Activated B cell treated with CpG ODN at 0.5 μM for 24 hours (primary cell): ENCODE data around the gene MORF4L2. TPM values are rescaled to one million over a fixed set of nuclear protein-coding genes. Genes with fewer than 3 reads are reported as not detected.

Experiments
- ATAC-seq: fragments of 200-7000 bp; cut with Tn5 transposase; one replicate; pipeline ENCODE4 v1.10.0; 2021; ENCODE audit warnings: low read depth, mild to moderate bottlenecking, moderate library complexity
- CTCF ChIA-PET: fragments of 350-600 bp; sonication (Branson Sonifier 250); formaldehyde crosslinking; loops from one replicate; lab custom pipeline; 2021; ENCODE audit warnings: antibody characterized with exemption; lab: Charles Lee
- POLR2A ChIA-PET: fragments of 350-600 bp; sonication (Branson Sonifier 250); formaldehyde crosslinking; loops from one replicate; lab custom pipeline; 2021; ENCODE audit warnings: antibody characterized with exemption; lab: Charles Lee
- DNase-seq: peaks from one replicate; pipeline ENCODE4 v3.0.0; 2022
- H3K27ac Mint-ChIP-seq: one replicate; pipeline ENCODE4 v1.8.0; 2020; ENCODE audit warnings: mixed read lengths
- H3K27me3 Mint-ChIP-seq: one replicate; pipeline ENCODE4 v1.8.0; 2021; ENCODE audit warnings: mixed read lengths
- H3K36me3 Mint-ChIP-seq: one replicate; pipeline ENCODE4 v1.8.0; 2021; ENCODE audit warnings: low read depth, mixed read lengths
- H3K4me1 Mint-ChIP-seq: one replicate; pipeline ENCODE4 v1.8.0; 2021; ENCODE audit warnings: mixed read lengths
- H3K4me3 Mint-ChIP-seq: one replicate; pipeline ENCODE4 v1.8.0; 2020; ENCODE audit warnings: mild to moderate bottlenecking, mixed read lengths
- H3K9me3 Mint-ChIP-seq: one replicate; pipeline ENCODE4 v1.8.0; 2020; ENCODE audit warnings: mixed read lengths
- intact Hi-C: fragments of 100-400 bp; cut with micrococcal nuclease; formaldehyde crosslinking; loops from one replicate; pipeline ENCODE4 v1.15.1; 2024
- total RNA-seq: library from RNA; stranded (reverse); gene quantifications from 2 replicates; pipeline ENCODE4 v1.2.3, GENCODE V29; 2022
- TF ChIP-seq, protein P1 (sequence below): fragments of 200-600 bp; IDR thresholded peaks from one replicate; pipeline ENCODE4 v1.8.0; 2022; ENCODE audit warnings: antibody characterized with exemption, mild to moderate bottlenecking

MORF4L2 gene
- total RNA-seq, 1 donor from 2014 or later = 111 TPM

DNA sequence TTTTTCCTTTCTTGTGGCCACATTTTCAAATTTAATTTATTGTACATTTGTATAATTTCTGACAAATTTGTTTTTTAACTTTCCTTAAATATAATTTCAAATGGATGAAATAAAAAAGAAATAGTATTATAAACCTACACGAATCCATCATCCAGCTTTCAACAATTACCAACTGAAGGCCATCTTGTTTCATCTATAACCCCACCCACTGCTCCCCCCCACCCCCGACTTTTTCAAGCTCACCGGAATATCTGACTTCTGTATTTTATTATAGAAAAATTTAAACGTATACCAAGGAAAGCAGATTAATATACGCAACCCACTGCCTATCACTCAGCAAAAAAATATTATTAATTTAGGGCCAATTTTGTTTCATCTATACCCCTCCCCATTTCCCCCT, 1.1 kb downstream of the MORF4L2 start:
- peaks cover 4% of the 10 kb centered on the region for H3K4me1 Mint-ChIP-seq
- ChIA-PET CTCF (interaction anchor here (1.8 kb wide), 1 partner anchor 152 kb away, joined by 5 read pairs; no protein-coding TSS in a partner anchor), POLR2A (interaction anchor here (0.5 to 2.7 kb wide), 2 partner anchors 146 to 174 kb away, joined by 4 to 10 read pairs; partner anchors contain the start of gene RAB9B)
- H3K27me3 Mint-ChIP-seq = no peaks in the 10 kb centered on the region
- ATAC-seq = no peak
- no peaks in the 10 kb centered on the region for H3K9me3 Mint-ChIP-seq
- intact Hi-C loops = loop anchor here (5.0 to 10.0 kb wide), 2 partner anchors 78 to 371 kb away; partner anchors contain the start of genes BEX2 and TCEAL3
- H3K4me3 Mint-ChIP-seq = peak overlapping the region; percentile 80
- H3K36me3 Mint-ChIP-seq = peaks cover 26% of the 10 kb centered on the region
- H3K27ac Mint-ChIP-seq = peak overlapping the region; percentile 63
- TF ChIP-seq, protein P1, sequence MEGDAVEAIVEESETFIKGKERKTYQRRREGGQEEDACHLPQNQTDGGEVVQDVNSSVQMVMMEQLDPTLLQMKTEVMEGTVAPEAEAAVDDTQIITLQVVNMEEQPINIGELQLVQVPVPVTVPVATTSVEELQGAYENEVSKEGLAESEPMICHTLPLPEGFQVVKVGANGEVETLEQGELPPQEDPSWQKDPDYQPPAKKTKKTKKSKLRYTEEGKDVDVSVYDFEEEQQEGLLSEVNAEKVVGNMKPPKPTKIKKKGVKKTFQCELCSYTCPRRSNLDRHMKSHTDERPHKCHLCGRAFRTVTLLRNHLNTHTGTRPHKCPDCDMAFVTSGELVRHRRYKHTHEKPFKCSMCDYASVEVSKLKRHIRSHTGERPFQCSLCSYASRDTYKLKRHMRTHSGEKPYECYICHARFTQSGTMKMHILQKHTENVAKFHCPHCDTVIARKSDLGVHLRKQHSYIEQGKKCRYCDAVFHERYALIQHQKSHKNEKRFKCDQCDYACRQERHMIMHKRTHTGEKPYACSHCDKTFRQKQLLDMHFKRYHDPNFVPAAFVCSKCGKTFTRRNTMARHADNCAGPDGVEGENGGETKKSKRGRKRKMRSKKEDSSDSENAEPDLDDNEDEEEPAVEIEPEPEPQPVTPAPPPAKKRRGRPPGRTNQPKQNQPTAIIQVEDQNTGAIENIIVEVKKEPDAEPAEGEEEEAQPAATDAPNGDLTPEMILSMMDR = no peak
- no peak for DNase-seq

DNA sequence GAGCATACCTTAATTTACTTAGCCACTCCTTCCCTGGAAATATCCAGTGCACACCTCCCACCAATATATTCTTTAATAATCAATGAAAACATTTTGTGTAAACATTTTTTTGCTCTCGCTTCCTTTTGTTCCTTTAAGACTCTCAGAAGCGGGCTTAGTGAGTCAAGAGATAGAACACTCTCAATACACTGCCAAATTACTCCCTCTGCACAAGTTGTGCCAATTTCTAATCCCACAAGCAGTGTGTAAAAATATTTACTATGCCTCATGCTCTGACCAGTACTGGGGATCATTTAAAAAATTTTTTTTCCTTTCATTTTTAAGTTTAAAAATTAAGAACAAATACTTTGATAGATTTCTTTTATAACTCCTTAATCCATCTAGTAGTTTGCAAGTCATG, 5.1 kb downstream of the MORF4L2 start:
- no peak for DNase-seq
- ATAC-seq = no peak
- peaks cover 4% of the 10 kb centered on the region for H3K4me1 Mint-ChIP-seq
- CTCF ChIA-PET = no interaction called here
- intact Hi-C loops = loop anchor here (10.0 kb wide), 1 partner anchor 367 kb away; the partner anchor contains the start of gene BEX2
- H3K27me3 Mint-ChIP-seq = no peaks in the 10 kb centered on the region
- H3K36me3 Mint-ChIP-seq = peaks cover 53% of the 10 kb centered on the region
- POLR2A ChIA-PET = no interaction called here
- H3K4me3 Mint-ChIP-seq = no peak overlapping the region
- TF ChIP-seq, protein P1 = no peak
- no peaks in the 10 kb centered on the region for H3K9me3 Mint-ChIP-seq
- no peak overlapping the region for H3K27ac Mint-ChIP-seq

DNA sequence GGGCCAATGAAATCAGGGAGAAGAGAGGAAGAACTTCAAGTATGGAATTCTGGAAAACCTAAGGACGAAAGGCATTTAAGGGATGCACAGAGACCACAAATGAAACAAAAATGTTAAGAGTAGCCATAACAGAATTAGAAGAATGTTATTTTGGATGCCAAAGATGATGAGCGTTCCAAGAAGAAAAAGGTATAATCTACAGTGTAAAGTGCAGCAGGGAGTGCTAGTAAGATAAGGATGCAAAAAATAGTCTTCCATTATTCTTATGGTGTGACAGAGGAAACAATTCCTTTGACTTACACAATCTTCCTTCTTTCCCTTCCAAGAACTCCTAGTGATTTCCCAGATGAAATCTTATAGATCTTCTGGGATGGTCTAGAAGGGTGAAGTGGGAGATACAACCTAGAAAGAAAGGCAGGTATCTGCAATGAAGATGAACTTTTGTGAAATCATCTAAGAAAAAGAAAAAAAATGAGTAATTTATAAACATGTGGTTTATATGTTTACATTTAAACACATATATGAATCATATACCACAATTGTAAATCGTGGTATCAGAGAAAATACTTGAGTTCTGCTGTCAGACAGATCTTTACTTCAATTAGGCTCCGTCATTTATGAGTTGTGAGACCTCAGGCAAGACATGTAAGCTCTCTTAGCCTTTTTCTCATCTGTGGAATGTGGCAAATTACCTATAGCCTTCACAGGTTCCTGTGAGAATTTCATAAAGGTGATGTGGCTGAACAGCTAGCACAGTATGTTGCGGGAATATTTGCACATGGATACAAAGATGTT, 8.1 kb downstream of the MORF4L2 start:
- POLR2A ChIA-PET = no interaction called here
- ATAC-seq = no peak
- no peaks in the 10 kb centered on the region for H3K4me1 Mint-ChIP-seq
- no peaks in the 10 kb centered on the region for H3K9me3 Mint-ChIP-seq
- H3K4me3 Mint-ChIP-seq = no peak overlapping the region
- H3K36me3 Mint-ChIP-seq = peaks cover 61% of the 10 kb centered on the region
- no peak for DNase-seq
- CTCF ChIA-PET = no interaction called here
- H3K27ac Mint-ChIP-seq = no peak overlapping the region
- intact Hi-C loops = no loop called here
- H3K27me3 Mint-ChIP-seq = no peaks in the 10 kb centered on the region
- TF ChIP-seq, protein P1 = no peak

DNA sequence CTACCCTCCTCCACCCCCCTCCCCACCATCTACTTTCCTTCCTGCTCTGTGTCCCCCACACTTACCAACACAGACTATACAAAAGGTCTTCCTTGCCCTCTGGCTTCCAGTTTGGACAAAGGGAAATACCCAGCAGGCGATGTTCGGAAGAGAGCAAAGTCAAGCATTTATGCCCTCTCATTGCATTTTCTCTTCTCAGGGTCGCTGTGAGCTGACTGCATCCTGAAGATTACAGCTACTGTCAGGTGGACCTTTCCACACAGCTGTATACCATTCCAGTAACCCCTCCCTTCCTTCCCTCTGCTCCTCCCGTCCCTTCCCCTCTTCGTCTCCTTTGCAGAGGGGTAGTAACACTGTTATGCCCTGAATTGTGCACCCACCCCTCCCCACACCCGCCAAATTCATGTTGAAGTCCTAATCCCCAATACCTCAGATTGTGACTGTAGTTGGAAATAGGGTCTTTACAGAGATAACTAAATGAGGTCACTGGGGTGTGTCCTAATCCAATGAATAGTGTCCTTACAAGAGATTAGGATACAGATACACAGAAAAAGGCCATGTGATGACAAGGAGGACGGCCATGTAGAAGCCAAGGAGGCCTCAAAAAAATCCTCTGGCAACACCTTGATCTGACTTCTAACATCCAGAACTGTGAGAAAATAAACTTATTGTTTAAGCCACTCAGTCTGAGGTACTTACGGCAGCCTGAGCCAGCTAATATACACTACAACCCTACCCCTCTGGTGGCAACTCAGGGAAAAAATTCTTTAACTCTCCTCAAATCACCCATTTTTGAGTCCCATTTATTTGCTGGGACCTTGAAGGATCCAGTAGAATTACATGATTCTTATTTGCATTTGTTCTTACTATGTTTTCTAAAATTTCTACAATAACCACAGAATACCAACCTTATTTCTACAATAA, 11.7 kb downstream of the MORF4L2 start:
- CTCF ChIA-PET = no interaction called here
- no peaks in the 10 kb centered on the region for H3K27me3 Mint-ChIP-seq
- no peak for ATAC-seq
- TF ChIP-seq, protein P1 = no peak
- POLR2A ChIA-PET = no interaction called here
- peaks cover 46% of the 10 kb centered on the region for H3K36me3 Mint-ChIP-seq
- H3K27ac Mint-ChIP-seq = no peak overlapping the region
- H3K4me3 Mint-ChIP-seq = no peak overlapping the region
- no peaks in the 10 kb centered on the region for H3K9me3 Mint-ChIP-seq
- intact Hi-C loops = no loop called here
- H3K4me1 Mint-ChIP-seq = no peaks in the 10 kb centered on the region
- DNase-seq = no peak

DNA sequence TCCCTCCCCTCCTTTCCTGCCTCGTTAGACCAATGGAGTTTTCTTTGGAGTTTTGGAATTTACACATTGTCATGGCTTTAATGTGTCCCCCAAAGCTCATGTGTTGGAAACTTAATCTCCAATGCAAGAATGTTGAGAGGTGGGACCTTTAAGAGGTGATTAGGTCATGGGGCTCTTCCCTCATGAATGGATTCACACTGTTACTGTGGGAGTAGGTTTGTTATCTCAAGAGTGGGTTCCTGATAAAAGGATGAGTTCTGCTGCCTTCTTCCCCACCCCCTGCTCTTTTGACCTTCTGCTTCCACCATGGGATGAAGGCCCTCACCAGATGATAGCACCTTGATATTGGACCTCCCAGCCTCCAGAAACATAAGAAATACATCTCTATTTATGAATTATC, 16.8 kb downstream of the MORF4L2 start:
- CTCF ChIA-PET = no interaction called here
- TF ChIP-seq, protein P1 = no peak
- Mint-ChIP-seq H3K27ac (no peak overlapping the region), H3K27me3 (no peaks in the 10 kb centered on the region), H3K36me3 (peaks cover 4% of the 10 kb centered on the region), H3K9me3 (no peaks in the 10 kb centered on the region), H3K4me3 (no peak overlapping the region), H3K4me1 (no peaks in the 10 kb centered on the region)
- ATAC-seq (no peak), DNase-seq (no peak)
- POLR2A ChIA-PET = no interaction called here
- intact Hi-C loops = no loop called here
